OCI-LY7 (cell line): Measurements from ENCODE around the gene PROB1.

Experiments
- CTCF ChIP-seq: fragments of 200-600 bp; sonication (generic); conservative IDR thresholded peaks from 2 replicates; pipeline ENCODE4 v1.5.1; 2014; ENCODE audit warnings: mild to moderate bottlenecking, antibody characterized with exemption, low read length, moderate library complexity, mixed read lengths
- EZH2phosphoT487 ChIP-seq: fragments of 200-600 bp; sonication (generic); IDR thresholded peaks from 2 replicates; pipeline ENCODE4 v1.6.1; 2018; ENCODE audit warnings: low read depth, borderline replicate concordance, mild to moderate bottlenecking, mixed run types, antibody characterized with exemption, low read length, moderate library complexity, mixed read lengths

GRCh38 chr5:139363937-139364336 is 31.0 kb downstream of the PROB1 start:
- TF ChIP-seq CTCF (no peak), EZH2phosphoT487 (no peak)
